GM21447 (cell line): ENCODE data around the gene CLCA1.

ENCODE experiments used
- ATAC-seq: cut with Tn5 transposase; IDR thresholded peaks from one replicate; pipeline ENCODE4 v1.9.1; 2021; ENCODE audit not compliant: unreplicated experiment

The CLCA1 gene

DNA sequence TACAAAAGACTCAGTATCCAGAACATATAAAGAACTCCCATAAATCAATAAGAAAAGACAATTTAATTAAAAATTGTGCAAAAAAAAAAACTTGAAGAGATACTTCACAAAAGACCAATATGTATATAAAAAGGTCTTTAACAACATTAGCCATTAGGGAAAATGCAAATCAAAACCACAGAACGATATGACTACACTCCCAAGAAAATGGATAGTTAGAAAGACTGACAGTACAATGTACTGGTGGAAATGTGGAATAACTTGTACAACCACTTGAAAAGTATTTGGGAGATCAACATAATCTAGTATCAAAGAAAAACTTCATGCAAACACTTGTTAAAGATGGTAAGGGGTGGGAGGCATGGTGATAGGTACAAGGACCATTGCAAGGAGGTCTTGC lies 3.9 kb upstream of the CLCA1 start:
- ATAC-seq: no peak

DNA sequence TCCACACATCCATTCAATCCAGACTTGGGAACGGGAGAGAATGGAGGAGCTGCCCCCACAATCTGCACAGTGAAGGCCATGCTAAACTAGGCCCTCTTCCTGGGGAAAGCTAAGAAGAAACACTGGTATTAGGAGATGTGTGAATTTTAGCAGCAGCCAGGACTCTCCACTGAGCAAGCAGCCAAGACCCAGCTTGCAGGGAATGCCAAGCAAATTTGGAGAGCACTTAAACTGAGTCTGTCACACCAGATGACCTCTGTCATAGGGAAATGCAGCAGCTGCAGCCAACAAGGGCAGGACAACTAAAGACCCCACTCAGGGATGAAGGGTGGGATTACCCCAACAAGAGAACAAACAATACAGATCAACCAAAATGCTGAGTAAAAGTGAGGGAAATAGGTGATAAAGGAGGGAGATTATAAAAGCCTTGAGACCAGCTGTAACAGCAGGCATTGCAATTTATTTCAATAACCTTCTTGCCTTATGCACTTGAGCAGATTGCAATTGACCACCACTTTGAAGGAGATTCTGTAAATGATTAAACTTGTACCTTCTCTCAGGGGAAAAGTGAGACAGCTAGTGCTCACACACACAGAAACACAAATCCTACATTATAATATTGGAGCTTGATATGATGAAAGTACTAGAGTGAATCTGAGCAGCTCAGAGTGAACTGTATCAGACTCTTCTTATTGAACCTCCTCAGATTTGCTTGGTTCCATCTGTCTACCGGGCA lies 2.5 kb upstream of the CLCA1 start:
- ATAC-seq: no peak

DNA sequence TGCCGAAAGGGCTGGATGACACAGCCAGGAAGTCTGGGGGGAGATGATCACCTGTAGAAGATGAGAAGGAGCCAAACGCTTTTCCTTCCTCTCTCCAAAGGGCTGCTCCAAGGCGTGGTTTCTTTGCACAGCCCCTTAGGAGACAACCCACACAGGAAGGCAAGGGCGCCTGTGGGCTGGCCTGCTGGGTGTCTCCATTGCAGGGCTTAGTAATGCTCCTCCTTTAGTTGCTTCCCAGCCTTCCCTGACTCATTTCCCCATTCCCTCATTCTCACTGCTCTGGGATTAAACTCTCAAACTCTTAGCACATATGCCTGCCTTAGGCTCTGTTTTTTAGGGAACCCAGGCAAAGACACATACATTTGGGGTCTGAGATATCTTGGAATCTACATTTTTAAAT lies 1.7 kb upstream of the CLCA1 start:
- no peak for ATAC-seq

DNA sequence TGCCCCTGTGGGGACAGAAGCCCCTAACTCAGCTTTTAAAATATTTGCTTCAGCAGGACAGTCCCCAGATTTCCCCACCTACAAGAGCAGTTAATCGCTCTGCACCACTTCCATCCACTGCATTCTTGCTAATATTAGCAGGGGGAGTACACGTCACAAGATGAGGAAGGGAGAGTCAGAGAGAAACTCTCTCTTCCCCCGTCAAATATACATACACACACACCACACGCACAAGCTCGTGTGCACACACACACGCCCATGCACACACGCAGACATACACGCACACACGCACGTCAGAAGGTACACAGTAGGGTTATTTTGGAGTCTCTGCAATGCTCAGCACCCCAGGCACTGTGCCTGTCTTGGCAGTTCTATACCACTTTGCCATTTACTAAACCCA lies 2.1 kb downstream of the CLCA1 start:
- ATAC-seq: no peak

DNA sequence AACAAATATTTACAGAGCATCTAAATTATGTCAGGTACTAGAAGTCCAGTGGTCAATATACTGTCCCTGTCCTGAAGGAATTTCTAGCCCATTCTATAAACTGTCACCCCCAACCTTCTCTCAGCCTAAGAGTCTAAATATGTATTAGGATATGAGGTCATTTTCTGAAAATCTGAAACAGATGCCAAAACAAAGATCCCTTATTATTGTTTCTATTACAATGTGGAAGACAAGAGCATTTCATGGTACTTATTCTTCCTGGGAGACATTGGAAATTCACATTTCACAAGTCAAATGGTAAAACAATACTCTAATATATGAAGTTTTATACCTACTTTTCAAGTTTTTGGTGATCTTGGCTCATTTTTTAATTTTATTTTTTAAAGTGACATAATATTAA lies 2.6 kb downstream of the CLCA1 start:
- no peak for ATAC-seq

DNA sequence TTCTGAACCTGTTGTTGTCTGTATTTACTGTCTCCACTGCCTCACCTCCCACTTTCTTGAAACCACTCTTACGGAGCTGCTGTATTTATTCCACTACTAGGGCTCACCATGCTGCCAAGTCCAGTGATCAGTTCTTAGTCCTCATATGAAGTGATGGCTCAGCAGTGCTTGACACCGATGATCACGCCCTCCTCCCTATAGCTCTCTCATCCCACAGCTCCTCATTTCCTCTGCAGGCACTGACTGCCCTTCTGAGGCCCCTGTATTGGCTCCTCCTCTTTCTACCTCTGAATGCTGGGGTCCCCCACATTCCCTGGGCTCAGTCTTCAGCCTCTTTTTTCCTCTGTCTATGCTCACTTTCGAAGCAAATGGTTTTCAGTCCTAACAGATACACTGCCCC lies 3.4 kb downstream of the CLCA1 start:
- no peak for ATAC-seq

DNA sequence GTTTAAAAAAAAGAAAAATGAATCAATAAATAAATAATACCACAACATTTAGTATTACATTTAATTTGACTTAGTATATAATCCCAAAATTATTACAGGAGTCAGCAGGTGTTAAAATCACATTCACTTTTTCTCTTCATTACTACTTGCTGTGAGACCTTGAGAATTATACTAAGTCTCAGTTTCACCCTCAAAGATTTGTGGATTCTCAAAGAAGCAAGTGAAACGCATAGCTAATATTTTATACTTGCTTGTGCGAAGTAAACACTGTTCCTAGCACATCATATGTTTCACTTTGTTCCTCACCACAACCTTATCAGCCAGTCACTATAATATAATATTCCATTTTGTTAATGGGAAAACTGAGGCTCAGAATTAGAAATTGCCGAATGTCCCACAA lies 4.0 kb downstream of the CLCA1 start:
- ATAC-seq: no peak

DNA sequence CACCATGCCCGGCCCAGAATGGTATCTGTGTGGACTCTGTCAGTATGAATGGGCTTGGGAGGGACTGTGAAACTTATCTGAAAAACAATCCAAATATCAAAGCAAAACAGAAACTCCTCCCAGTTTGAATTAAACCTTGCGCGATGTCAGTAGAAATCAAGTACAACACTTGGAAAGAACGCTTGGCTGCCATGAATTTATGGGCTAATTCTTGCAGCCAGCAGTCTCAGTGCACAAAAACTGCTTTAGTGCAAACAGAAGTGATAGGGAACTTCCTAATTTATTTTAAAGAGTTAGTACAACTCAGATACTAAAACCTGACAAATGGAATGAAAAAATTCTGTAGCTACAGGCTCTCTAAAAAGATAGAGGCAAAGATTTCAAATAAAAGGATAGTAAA lies 8.5 kb downstream of the CLCA1 start:
- ATAC-seq: no peak

DNA sequence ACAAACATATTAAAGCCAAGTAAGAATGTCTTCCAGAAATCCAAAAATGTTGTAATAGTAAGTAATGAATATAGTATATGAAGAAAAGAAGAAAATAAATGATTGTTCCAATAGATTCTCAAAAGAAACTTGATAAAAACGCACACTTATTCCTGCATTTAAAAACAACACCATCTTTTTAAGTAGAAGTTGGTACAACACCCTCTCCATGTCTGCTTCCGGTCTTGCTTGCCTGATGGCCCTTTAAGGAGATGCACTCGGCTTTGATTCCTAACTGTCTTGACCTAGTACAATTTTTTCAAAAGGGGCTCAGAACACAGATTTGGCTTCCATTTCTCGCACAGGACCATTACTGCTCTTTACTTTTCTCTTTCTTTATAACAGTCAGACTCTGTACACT lies 9.0 kb downstream of the CLCA1 start:
- no peak for ATAC-seq

DNA sequence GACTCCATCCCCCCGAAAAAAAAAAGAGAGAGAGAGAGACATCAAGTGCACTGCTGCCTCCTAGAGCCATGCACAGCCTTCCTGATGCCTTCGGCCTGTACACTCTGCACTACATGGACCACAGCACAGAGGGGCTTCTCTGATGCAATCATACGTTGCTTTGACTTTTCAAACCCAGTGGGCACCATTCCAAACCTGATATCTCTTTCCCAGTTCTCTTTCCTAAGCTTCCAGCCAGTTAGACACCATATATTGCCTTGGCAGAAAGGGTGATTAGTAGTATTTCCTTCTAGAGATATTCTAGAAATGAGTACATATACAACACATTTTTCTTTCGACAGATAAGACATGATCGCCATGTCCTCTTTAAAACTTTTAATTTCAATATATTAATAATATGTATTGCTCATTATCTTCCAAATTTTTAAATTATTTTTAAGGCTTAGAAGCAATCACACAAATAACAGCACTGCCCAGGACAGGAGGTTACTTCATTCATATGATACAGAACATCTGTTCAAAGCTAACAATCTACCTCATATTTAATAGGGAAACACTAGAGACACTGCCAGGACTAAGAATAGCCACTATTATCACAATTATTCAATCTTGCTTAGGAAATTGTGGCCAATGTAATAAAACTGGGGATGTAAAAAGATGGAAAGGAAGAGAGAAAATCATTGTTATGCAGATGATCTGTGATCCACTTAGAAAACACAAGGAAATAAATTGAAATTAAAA lies 9.9 kb downstream of the CLCA1 start:
- no peak for ATAC-seq

DNA sequence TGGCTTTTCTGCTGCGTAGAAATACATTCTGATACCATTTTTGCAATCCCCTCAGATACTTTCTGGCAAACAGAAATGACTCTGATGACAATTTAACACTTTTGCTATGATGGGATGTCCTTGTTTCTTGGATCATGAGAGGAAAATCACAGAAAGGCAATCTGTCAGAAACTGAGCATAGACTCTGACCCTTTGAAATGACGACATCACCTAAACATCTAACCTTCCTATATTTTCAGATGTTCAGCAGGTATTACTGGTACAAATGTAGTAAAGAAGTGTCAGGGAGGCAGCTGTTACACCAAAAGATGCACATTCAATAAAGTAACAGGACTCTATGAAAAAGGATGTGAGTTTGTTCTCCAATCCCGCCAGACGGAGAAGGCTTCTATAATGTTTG lies 13.2 kb downstream of the CLCA1 start:
- ATAC-seq: no peak

DNA sequence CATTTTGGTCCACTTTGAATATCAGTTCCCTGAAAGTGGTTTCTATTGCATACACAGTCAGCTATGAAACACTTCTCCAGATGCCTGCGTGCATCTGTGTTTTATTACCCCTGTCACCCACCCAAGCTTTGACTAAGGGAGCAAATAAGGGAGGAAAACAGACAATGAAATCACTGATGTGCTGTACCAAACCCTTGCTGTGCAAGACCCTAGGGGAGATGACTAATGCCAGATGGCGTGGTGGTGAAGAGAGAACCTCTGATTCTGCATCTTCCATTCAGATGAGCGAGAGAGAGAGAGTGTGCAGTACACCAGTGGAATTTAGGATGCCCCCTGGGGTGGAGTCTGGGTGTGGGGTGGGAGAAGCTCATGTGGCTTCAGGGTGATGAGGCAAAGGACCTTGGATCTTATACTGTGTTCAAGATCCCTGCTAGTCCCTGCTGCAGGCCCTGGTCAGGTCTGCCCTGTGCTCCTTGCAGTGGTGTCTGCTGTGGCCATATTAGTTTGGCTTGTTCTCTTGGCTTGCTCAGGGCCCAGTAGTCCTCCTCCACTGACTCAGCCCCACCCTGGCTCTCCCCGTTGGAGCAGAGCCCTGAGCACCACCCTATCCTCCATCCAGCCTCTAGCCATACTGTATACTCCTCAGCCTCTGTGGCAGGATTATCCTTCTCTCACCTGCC lies 18.5 kb downstream of the CLCA1 start:
- ATAC-seq: no peak

DNA sequence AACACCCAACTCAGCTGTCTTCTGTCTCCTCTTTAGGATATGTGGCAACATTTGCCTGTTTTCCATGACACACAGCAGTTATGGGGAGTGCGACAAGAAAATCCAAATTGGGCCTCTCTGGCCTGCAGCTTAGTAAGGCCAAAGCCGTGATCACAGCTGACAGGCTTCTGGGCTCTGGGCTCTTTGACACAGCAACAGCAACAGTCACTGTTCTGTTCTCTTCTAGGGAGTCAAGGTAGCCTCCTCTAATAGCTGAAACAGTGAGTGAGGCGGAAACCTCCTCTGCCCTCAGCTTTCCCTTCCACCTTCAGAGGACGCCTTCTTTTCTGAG lies 19.0 kb downstream of the CLCA1 start:
- ATAC-seq: no peak

DNA sequence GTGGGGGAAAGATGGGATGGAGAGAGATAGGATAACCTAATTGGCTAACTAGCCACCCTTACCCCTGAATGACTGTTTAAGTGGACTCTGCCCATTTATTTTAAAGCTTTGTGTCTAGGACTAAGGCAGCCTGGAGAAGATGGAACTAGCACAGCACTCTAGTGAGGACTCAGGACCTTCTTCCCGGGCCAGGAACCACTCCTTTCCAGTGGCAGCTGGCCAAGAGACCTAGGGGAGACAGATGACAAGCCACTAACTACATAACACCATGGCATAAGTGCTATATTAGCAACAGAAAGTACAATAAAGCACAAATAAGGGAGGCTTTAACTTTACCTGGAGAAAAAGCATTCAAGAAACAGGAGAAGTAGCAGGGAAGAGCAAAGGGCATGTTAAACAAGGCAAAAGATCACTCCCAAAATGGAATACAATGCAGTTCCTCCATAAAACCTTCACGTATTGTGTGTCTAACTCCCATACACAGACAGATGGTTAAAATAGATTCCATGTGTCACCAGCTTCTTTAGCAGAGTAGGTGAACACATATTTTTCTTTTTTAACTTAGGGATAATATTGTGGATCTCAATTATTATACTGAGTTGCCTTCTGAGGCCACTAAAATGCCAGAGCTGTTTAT lies 20.6 kb downstream of the CLCA1 start:
- ATAC-seq: no peak

DNA sequence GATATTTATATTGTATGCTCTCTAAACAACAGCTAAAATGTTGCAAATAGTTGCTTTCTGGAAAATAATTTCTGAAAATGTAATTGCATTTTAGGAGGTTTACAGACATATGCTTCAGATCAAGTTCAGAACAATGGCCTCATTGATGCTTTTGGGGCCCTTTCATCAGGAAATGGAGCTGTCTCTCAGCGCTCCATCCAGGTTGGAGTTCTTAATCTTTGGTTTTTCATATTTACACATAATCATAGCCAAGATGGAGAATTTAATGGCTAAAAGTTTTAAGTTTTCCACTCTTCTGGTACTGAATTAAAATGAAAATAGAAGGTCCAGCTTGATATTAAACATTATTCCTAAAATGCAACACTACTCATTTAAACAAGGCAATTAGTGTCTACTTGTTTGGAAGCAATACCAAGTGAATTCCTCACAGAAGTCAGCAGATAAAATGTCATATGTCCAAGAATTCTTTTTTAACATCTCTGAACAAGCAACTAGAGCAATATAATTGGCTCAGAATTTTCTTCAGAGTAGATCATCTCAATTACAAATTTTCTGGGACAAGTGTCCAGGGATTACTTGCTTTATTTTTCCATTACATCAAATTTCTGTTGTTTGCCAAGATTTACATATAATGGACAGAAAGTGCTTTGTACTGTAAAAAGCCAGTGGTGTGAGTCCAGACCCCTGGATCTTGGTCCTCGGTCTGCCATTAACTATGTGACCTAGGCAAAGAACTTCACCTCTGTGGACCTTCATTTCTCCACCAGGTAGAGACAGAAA lies 22.6 kb downstream of the CLCA1 start:
- ATAC-seq: no peak

DNA sequence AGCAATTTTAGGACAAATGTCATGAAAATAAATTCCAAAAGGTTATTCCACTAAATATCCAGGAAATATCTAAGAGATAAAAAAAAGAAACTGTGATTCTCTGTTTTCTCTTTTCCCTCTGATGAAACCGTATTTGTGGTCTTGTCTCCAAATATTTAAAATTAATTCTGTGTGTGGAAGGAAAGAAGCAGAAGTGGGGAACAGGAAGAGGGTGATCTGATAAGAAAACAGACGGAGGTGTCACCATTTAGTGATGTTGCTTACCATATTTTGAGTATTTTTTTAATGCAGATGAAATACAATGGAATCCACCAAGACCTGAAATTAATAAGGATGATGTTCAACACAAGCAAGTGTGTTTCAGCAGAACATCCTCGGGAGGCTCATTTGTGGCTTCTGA lies 29.6 kb downstream of the CLCA1 start:
- ATAC-seq: no peak

DNA sequence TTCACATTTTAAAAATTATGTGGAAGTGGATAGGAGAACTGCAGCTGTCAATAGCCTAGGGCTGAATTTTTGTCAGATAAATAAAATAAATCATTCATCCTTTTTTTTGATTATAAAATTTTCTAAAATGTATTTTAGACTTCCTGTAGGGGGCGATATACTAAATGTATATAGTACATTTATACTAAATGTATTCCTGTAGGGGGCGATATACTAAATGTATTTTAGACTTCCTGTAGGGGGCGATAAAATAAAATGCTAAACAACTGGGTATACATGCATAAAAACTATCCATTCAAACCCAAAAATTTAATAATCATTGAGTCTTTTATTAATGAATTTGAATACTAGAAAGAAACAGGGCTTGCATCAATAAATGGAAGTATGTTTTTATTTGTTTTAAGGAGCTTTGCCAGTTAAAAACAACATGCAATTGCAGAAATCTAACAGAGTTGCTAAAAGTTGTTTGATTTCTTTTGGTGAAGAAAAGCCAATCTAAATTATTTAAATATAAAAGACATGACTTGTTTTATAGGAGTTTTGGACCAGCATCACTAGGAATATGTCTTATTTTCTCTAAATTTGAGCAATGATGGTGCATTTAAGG lies 31.4 kb downstream of the CLCA1 start:
- ATAC-seq: no peak

DNA sequence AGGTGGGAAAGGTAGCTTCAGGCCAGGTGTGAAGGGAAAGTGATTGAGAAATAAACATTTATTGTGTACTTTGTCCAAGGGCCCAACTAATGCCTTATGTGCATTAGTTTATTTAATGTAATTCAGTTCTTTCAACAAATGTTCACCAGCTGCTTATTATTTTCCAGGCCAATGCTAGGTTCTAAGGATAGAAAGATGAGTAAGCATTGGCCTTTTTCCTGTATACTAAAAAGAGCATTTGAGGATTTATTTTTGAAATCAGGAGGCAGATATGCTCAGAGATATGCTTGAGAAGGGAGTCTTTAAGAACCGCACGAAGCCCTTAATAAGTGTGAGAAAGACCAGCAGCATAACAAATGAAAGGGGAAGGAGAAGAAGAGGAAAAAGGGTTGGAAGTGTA lies 32.0 kb downstream of the CLCA1 start:
- ATAC-seq: no peak

DNA sequence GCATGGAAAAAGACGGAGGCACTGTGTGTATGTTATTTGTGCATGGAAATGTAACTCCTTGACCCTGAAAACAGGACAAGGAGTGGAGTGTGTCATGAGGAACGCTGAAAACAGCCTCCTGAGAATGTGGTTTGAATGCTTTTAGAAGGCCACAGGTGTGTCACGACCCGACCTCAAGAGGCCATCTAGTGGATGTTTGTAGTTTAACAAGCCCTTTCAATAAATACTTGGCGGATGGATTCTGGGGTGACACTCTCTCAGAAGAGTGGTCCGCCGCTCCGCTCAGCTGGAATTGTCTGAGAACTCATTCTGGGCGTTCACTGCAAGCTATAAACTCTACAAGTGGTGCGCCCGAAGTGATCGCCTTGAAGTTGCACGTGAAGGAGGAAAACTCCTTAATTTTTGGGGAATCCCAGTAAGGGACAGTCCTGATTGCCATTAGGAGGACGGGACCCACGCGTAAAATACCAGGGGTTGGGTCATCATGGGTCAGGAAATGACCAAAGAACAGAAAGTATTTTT lies 33.5 kb downstream of the CLCA1 start:
- ATAC-seq: peak; percentile 62

DNA sequence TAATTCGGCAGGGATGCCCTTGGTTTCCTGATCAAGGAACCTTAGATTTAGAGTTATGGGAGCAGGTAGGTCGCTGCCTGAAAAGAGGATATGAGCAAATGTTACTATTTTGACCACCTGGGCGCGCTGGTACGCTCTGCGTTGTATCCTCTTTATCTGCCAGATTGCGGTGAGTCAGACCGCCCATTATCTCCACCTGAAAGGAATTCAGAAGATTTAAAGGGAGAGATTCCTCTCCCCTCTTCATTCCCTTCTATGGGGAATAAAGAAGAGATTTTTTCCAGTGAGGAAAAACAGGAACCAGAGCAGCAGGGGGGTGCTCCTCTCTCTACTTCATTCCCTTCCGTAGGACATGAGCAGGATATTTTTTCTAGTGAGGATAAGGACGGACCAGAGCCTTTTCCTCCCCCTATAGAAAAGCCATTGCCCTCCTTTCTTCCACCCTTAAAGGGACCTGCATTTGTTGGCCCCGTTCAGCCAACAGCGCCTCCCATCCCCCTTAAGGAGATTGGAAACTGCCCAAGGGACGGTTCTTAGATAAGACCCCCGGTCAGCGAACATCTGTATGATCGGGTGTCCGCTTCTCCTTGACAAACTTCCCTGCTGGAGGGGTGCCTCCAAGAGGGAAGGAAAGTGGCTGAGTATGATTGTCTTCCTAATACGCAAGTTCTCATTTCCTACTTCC lies 34.1 kb downstream of the CLCA1 start:
- peak; percentile 47 for ATAC-seq
